ENCODE measurements around the gene ARHGEF19.

DNA sequence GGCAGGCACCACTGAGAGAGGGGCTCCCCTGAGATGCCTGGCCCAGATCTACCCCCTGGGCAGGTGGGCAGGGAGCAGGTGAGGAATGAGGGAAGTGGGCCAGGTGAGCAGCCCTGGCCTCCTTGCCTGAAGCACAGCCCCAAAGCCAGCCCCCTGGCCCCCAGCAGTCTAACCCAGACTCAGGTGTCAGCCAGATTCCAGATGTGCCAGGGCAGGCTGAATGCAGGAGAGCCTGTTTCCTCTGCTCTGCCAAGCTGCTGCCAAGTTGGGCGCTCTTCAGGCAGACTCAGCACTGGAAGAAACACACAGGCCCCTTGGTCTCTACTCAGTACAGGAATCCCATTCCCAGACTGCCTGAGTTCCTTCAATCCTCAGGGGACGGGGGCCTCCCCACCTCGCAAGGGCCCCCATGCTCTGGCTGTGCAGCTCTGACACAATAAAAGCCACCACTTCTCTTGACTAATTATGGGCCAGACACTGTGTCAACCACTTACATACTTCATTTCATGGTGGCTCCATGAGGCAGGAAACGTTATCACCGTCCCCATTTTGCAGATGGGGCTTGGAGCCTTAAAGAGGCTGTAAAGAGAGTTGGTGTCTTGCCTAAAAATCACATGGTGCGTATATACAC is 20.4 kb downstream of the ARHGEF19 start:
- TF ChIP-seq, protein P1, sequence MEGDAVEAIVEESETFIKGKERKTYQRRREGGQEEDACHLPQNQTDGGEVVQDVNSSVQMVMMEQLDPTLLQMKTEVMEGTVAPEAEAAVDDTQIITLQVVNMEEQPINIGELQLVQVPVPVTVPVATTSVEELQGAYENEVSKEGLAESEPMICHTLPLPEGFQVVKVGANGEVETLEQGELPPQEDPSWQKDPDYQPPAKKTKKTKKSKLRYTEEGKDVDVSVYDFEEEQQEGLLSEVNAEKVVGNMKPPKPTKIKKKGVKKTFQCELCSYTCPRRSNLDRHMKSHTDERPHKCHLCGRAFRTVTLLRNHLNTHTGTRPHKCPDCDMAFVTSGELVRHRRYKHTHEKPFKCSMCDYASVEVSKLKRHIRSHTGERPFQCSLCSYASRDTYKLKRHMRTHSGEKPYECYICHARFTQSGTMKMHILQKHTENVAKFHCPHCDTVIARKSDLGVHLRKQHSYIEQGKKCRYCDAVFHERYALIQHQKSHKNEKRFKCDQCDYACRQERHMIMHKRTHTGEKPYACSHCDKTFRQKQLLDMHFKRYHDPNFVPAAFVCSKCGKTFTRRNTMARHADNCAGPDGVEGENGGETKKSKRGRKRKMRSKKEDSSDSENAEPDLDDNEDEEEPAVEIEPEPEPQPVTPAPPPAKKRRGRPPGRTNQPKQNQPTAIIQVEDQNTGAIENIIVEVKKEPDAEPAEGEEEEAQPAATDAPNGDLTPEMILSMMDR (IDR thresholded peaks at IDR 0.05 in 2 of 3, conservative IDR thresholded peaks at IDR 0.05 in 1 of 3; ENCODE audit: control insufficient read depth in 2 of 3, extremely low read depth in 1 of 3, insufficient read depth in 1 of 3, low read depth in 3 of 3, low read length in 3 of 3): no peak
- TF ChIP-seq CHD2 (IDR thresholded peaks at IDR 0.05; ENCODE audit: borderline replicate concordance, low read depth, low read length) (no peak), ZNF207 (IDR thresholded peaks at IDR 0.05; ENCODE audit: borderline replicate concordance) (no peak), NBN (IDR thresholded peaks at IDR 0.05) (no peak), POLR2A (IDR thresholded peaks at IDR 0.05; ENCODE audit: low read depth, low read length) (no peak), STAT1 (conservative IDR thresholded peaks at IDR 0.05) (no peak), YY1 (IDR thresholded peaks at IDR 0.05; ENCODE audit: low read depth, low read length) (no peak), SREBF2 (IDR thresholded peaks at IDR 0.05; ENCODE audit: low read length) (no peak), NRF1 (conservative IDR thresholded peaks at IDR 0.05; ENCODE audit: low read depth, low read length) (no peak), FOXM1 (IDR thresholded peaks at IDR 0.05; ENCODE audit: low read depth, low read length) (no peak)
- TF ChIP-seq, protein P2, sequence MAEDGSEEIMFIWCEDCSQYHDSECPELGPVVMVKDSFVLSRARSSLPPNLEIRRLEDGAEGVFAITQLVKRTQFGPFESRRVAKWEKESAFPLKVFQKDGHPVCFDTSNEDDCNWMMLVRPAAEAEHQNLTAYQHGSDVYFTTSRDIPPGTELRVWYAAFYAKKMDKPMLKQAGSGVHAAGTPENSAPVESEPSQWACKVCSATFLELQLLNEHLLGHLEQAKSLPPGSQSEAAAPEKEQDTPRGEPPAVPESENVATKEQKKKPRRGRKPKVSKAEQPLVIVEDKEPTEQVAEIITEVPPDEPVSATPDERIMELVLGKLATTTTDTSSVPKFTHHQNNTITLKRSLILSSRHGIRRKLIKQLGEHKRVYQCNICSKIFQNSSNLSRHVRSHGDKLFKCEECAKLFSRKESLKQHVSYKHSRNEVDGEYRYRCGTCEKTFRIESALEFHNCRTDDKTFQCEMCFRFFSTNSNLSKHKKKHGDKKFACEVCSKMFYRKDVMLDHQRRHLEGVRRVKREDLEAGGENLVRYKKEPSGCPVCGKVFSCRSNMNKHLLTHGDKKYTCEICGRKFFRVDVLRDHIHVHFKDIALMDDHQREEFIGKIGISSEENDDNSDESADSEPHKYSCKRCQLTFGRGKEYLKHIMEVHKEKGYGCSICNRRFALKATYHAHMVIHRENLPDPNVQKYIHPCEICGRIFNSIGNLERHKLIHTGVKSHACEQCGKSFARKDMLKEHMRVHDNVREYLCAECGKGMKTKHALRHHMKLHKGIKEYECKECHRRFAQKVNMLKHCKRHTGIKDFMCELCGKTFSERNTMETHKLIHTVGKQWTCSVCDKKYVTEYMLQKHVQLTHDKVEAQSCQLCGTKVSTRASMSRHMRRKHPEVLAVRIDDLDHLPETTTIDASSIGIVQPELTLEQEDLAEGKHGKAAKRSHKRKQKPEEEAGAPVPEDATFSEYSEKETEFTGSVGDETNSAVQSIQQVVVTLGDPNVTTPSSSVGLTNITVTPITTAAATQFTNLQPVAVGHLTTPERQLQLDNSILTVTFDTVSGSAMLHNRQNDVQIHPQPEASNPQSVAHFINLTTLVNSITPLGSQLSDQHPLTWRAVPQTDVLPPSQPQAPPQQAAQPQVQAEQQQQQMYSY (CRISPR knock-in tag; IDR thresholded peaks at IDR 0.05): no peak
- TF ChIP-seq, protein P3, sequence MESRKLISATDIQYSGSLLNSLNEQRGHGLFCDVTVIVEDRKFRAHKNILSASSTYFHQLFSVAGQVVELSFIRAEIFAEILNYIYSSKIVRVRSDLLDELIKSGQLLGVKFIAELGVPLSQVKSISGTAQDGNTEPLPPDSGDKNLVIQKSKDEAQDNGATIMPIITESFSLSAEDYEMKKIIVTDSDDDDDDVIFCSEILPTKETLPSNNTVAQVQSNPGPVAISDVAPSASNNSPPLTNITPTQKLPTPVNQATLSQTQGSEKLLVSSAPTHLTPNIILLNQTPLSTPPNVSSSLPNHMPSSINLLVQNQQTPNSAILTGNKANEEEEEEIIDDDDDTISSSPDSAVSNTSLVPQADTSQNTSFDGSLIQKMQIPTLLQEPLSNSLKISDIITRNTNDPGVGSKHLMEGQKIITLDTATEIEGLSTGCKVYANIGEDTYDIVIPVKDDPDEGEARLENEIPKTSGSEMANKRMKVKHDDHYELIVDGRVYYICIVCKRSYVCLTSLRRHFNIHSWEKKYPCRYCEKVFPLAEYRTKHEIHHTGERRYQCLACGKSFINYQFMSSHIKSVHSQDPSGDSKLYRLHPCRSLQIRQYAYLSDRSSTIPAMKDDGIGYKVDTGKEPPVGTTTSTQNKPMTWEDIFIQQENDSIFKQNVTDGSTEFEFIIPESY (IDR thresholded peaks at IDR 0.05): no peak

All from GM12878 (cell line).